SK-N-SH treated with all-trans-retinoic acid at 6 μM for 48 hours (cell line): ENCODE measurements around the gene DROSHA.

Source experiments
- ATAC-seq: fragments of 200-7000 bp; cut with Tn5 transposase; 3 replicates; pipeline ENCODE4 v1.9.1; 2020; ENCODE audit warnings: mild to moderate bottlenecking, moderate library complexity
- ARNTL ChIP-seq: fragments of 450-650 bp; formaldehyde crosslinking; IDR thresholded peaks from 2 replicates; pipeline ENCODE4 v1.5.0; 2020; ENCODE audit warnings: low read depth, mild to moderate bottlenecking, moderate library complexity, borderline replicate concordance
- BACH2 ChIP-seq: fragments of 250-450 bp; sonication (Bioruptor Pico); IDR thresholded peaks from 2 replicates; pipeline ENCODE4 v1.9.0; 2021; ENCODE audit warnings: mild to moderate bottlenecking, borderline replicate concordance
- CSDC2 ChIP-seq: fragments of 250-450 bp; sonication (Bioruptor Pico); IDR thresholded peaks from 2 replicates; pipeline ENCODE4 v1.5.0; 2020; ENCODE audit warnings: mild to moderate bottlenecking, moderate library complexity
- ESRRG ChIP-seq: fragments of 250-450 bp; sonication (Bioruptor Pico); IDR thresholded peaks from 2 replicates; pipeline ENCODE4 v1.6.1; 2021; ENCODE audit warnings: mild to moderate bottlenecking
- GLIS3 ChIP-seq: fragments of 250-450 bp; sonication (Bioruptor Pico); IDR thresholded peaks from 2 replicates; pipeline ENCODE4 v1.5.0; 2020; ENCODE audit warnings: mild to moderate bottlenecking, moderate library complexity
- ISL1 ChIP-seq: fragments of 250-450 bp; sonication (Bioruptor Pico); IDR thresholded peaks from 2 replicates; pipeline ENCODE4 v2.1.2; 2022; ENCODE audit warnings: mild to moderate bottlenecking, moderate library complexity
- OSR1 ChIP-seq: fragments of 250-450 bp; sonication (Bioruptor Pico); IDR thresholded peaks from 2 replicates; pipeline ENCODE4 v1.8.0; 2022; ENCODE audit warnings: moderate library complexity, mild to moderate bottlenecking, inconsistent platforms
- PPARA ChIP-seq: fragments of 250-450 bp; sonication (Bioruptor Pico); IDR thresholded peaks from 2 replicates; pipeline ENCODE4 v1.5.0; 2020; ENCODE audit warnings: mild to moderate bottlenecking, borderline replicate concordance
- RARB ChIP-seq: fragments of 250-450 bp; sonication (Bioruptor Pico); IDR thresholded peaks from 2 replicates; pipeline ENCODE4 v1.8.0; 2021; ENCODE audit warnings: mild to moderate bottlenecking, moderate library complexity
- SNAI2 ChIP-seq: fragments of 250-450 bp; sonication (Bioruptor Pico); IDR thresholded peaks from 2 replicates; pipeline ENCODE4 v1.5.0; 2020; ENCODE audit warnings: mild to moderate bottlenecking, moderate library complexity
- TCF4 ChIP-seq: fragments of 250-450 bp; sonication (Bioruptor Pico); IDR thresholded peaks from 2 replicates; pipeline ENCODE4 v1.8.0; 2021; ENCODE audit warnings: mild to moderate bottlenecking, moderate library complexity, borderline replicate concordance
- TOX ChIP-seq: fragments of 250-450 bp; sonication (Bioruptor Pico); IDR thresholded peaks from 2 replicates; pipeline ENCODE4 v1.8.0; 2021; ENCODE audit warnings: mild to moderate bottlenecking, moderate library complexity, borderline replicate concordance
- ZC3H10 ChIP-seq: fragments of 250-450 bp; sonication (Bioruptor Pico); IDR thresholded peaks from 2 replicates; pipeline ENCODE4 v1.5.1; 2021; ENCODE audit warnings: mild to moderate bottlenecking, moderate library complexity
- ZFP3 ChIP-seq: fragments of 250-450 bp; sonication (Bioruptor Pico); IDR thresholded peaks from 2 replicates; pipeline ENCODE4 v1.5.0; 2020; ENCODE audit warnings: mild to moderate bottlenecking, moderate library complexity
- ZFP30 ChIP-seq: fragments of 450-650 bp; formaldehyde crosslinking; IDR thresholded peaks from 2 replicates; pipeline ENCODE4 v1.5.0; 2022; ENCODE audit warnings: mild to moderate bottlenecking, moderate library complexity
- ZNF565 ChIP-seq: fragments of 450-650 bp; formaldehyde crosslinking; conservative IDR thresholded peaks from 2 replicates; pipeline ENCODE4 v1.5.0; 2020; ENCODE audit warnings: low read depth, mild to moderate bottlenecking, moderate library complexity
- ZNF70 ChIP-seq: fragments of 450-650 bp; formaldehyde crosslinking; IDR thresholded peaks from 2 replicates; pipeline ENCODE4 v1.5.0; 2020; ENCODE audit warnings: mild to moderate bottlenecking, moderate library complexity
- ZNF8 ChIP-seq: fragments of 450-650 bp; formaldehyde crosslinking; IDR thresholded peaks from 2 replicates; pipeline ENCODE4 v1.5.0; 2020; ENCODE audit warnings: mild to moderate bottlenecking, moderate library complexity
- TF ChIP-seq, protein P1 (sequence below): fragments of 250-450 bp; sonication (Bioruptor Pico); IDR thresholded peaks from 2 replicates; pipeline ENCODE4 v1.5.1; 2020; ENCODE audit warnings: low read depth, mild to moderate bottlenecking, moderate library complexity
- TF ChIP-seq, protein P2 (sequence below): fragments of 250-450 bp; sonication (Bioruptor Pico); IDR thresholded peaks from 2 replicates; pipeline ENCODE4 v1.8.0; 2020; ENCODE audit warnings: mild to moderate bottlenecking, moderate library complexity, borderline replicate concordance
- TF ChIP-seq, protein P3 (sequence below): fragments of 250-450 bp; sonication (Bioruptor Pico); IDR thresholded peaks from 2 replicates; pipeline ENCODE4 v1.5.0; 2020; ENCODE audit warnings: mild to moderate bottlenecking, moderate library complexity
- TF ChIP-seq, protein P4 (sequence below): fragments of 250-450 bp; sonication (Bioruptor Pico); IDR thresholded peaks from 2 replicates; pipeline ENCODE4 v1.8.0; 2021; ENCODE audit warnings: low read depth, mild to moderate bottlenecking, moderate library complexity, borderline replicate concordance
- TF ChIP-seq, protein P5 (sequence below): fragments of 250-450 bp; sonication (Bioruptor Pico); IDR thresholded peaks from 2 replicates; pipeline ENCODE4 v1.5.1; 2021; ENCODE audit warnings: mild to moderate bottlenecking, moderate library complexity

Gene DROSHA

DNA sequence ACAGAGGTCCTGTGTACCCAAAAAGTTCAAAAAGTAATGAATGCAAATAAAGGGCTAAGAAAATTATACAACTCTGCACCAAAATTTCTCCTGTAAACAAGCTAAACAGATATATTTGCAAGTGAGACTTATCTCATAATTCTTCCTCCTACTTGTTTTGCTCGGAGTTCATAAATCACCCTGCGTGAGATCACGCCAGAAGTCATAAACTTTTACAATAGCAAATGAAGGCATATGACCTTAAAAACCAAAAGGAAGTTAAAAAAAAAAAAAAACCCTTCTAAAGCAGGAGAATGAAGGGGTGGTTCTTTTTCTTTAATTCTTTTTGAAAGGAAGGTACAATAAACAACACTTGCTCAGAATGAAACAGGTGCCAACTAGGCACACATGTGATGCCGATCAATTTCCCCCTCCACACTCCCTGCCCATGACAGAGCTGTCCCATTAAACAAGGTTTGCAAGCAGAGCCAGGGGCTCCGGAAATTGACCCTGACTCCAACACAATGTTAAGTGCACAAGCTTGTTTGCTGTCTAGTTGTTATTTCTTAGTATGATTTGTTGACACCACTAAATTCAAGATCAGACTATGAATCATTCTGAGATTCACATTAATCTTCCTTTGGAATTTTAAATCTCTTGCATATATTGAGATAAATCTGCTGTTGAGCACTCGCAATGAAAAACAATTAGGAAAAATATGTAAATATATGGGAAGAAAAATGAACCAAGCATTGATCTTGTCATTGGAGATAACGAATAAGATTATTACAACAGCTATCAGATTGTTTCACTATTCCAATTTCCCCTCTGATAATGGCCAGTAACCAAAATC, 46.3 kb downstream of the DROSHA start:
- peak; percentile 65 for ATAC-seq
- TF ChIP-seq, protein P1, sequence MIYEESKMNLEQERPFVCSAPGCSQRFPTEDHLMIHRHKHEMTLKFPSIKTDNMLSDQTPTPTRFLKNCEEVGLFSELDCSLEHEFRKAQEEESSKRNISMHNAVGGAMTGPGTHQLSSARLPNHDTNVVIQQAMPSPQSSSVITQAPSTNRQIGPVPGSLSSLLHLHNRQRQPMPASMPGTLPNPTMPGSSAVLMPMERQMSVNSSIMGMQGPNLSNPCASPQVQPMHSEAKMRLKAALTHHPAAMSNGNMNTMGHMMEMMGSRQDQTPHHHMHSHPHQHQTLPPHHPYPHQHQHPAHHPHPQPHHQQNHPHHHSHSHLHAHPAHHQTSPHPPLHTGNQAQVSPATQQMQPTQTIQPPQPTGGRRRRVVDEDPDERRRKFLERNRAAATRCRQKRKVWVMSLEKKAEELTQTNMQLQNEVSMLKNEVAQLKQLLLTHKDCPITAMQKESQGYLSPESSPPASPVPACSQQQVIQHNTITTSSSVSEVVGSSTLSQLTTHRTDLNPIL, result no peak
- TF ChIP-seq ZFP30 (no peak), GLIS3 (CRISPR knock-in tag) (no peak), ZFP3 (CRISPR knock-in tag) (no peak), ISL1 (peak; percentile 76), ESRRG (CRISPR knock-in tag) (no peak), BACH2 (CRISPR knock-in tag) (no peak), OSR1 (CRISPR knock-in tag) (no peak), ARNTL (CRISPR knock-in tag) (no peak), ZNF8 (no peak), CSDC2 (no peak), ZNF70 (no peak), TCF4 (CRISPR knock-in tag) (no peak), ZNF565 (CRISPR knock-in tag) (no peak), TOX (peak; percentile 84; the same call in 1 of the 2 replicates), PPARA (CRISPR knock-in tag) (no peak), RARB (peak; percentile 80; the same call in 1 of the 2 replicates), ZC3H10 (CRISPR knock-in tag) (no peak), SNAI2 (CRISPR knock-in tag) (no peak)
- TF ChIP-seq, protein P2, sequence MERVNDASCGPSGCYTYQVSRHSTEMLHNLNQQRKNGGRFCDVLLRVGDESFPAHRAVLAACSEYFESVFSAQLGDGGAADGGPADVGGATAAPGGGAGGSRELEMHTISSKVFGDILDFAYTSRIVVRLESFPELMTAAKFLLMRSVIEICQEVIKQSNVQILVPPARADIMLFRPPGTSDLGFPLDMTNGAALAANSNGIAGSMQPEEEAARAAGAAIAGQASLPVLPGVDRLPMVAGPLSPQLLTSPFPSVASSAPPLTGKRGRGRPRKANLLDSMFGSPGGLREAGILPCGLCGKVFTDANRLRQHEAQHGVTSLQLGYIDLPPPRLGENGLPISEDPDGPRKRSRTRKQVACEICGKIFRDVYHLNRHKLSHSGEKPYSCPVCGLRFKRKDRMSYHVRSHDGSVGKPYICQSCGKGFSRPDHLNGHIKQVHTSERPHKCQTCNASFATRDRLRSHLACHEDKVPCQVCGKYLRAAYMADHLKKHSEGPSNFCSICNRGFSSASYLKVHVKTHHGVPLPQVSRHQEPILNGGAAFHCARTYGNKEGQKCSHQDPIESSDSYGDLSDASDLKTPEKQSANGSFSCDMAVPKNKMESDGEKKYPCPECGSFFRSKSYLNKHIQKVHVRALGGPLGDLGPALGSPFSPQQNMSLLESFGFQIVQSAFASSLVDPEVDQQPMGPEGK (CRISPR knock-in tag), result no peak
- TF ChIP-seq, protein P3, sequence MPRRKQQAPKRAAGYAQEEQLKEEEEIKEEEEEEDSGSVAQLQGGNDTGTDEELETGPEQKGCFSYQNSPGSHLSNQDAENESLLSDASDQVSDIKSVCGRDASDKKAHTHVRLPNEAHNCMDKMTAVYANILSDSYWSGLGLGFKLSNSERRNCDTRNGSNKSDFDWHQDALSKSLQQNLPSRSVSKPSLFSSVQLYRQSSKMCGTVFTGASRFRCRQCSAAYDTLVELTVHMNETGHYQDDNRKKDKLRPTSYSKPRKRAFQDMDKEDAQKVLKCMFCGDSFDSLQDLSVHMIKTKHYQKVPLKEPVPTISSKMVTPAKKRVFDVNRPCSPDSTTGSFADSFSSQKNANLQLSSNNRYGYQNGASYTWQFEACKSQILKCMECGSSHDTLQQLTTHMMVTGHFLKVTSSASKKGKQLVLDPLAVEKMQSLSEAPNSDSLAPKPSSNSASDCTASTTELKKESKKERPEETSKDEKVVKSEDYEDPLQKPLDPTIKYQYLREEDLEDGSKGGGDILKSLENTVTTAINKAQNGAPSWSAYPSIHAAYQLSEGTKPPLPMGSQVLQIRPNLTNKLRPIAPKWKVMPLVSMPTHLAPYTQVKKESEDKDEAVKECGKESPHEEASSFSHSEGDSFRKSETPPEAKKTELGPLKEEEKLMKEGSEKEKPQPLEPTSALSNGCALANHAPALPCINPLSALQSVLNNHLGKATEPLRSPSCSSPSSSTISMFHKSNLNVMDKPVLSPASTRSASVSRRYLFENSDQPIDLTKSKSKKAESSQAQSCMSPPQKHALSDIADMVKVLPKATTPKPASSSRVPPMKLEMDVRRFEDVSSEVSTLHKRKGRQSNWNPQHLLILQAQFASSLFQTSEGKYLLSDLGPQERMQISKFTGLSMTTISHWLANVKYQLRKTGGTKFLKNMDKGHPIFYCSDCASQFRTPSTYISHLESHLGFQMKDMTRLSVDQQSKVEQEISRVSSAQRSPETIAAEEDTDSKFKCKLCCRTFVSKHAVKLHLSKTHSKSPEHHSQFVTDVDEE (CRISPR knock-in tag), result no peak
- TF ChIP-seq, protein P4, sequence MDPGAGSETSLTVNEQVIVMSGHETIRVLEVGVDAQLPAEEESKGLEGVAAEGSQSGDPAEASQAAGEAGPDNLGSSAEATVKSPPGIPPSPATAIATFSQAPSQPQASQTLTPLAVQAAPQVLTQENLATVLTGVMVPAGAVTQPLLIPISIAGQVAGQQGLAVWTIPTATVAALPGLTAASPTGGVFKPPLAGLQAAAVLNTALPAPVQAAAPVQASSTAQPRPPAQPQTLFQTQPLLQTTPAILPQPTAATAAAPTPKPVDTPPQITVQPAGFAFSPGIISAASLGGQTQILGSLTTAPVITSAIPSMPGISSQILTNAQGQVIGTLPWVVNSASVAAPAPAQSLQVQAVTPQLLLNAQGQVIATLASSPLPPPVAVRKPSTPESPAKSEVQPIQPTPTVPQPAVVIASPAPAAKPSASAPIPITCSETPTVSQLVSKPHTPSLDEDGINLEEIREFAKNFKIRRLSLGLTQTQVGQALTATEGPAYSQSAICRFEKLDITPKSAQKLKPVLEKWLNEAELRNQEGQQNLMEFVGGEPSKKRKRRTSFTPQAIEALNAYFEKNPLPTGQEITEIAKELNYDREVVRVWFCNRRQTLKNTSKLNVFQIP, result peak; percentile 54; the same call in 1 of the 2 replicates
- TF ChIP-seq, protein P5, sequence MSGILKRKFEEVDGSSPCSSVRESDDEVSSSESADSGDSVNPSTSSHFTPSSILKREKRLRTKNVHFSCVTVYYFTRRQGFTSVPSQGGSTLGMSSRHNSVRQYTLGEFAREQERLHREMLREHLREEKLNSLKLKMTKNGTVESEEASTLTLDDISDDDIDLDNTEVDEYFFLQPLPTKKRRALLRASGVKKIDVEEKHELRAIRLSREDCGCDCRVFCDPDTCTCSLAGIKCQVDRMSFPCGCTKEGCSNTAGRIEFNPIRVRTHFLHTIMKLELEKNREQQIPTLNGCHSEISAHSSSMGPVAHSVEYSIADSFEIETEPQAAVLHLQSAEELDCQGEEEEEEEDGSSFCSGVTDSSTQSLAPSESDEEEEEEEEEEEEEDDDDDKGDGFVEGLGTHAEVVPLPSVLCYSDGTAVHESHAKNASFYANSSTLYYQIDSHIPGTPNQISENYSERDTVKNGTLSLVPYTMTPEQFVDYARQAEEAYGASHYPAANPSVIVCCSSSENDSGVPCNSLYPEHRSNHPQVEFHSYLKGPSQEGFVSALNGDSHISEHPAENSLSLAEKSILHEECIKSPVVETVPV (CRISPR knock-in tag), result no peak

DNA sequence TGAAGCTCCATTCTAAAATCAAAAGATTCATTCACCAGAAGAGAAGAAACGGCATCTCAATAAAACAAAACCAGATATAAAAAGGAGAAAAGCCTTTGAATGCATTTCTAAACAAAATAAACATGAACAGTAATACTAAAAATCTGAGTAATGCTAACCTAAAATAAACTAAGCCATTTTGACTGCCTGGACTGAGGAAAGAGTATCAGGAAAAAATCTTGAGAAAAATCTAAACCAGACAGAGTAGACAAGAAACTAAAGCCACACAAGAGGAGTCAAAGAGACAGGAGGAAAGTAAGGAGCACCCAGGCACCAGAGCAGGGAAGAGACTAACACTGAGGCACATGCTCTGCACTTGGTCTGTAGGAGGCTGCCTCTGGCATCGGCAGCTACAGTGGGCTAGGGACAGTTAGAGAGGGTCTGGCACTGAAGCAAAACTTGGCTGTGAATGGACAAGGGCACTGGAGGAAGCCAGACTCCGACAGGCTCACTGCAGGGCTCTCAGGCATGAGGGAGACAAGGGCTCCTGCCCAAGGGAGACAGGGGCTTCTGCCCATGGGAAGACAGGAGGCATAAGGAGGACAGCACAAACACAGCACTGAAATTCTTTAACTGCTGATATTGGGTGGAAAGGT, 50.2 kb downstream of the DROSHA start:
- no peak for ATAC-seq
- TF ChIP-seq, protein P4, result no peak
- TF ChIP-seq TCF4 (CRISPR knock-in tag), result no peak
- no peak for TF ChIP-seq ISL1
- TF ChIP-seq ZFP3 (CRISPR knock-in tag), result no peak
- TF ChIP-seq OSR1 (CRISPR knock-in tag), result no peak
- no peak for TF ChIP-seq ARNTL (CRISPR knock-in tag)
- TF ChIP-seq ZC3H10 (CRISPR knock-in tag), result no peak
- TF ChIP-seq ZNF8, result no peak
- no peak for TF ChIP-seq CSDC2
- no peak for TF ChIP-seq BACH2 (CRISPR knock-in tag)
- TF ChIP-seq GLIS3 (CRISPR knock-in tag), result no peak
- TF ChIP-seq ZFP30, result no peak
- TF ChIP-seq ESRRG (CRISPR knock-in tag), result no peak
- TF ChIP-seq RARB, result no peak
- TF ChIP-seq, protein P2 (CRISPR knock-in tag), result no peak
- TF ChIP-seq SNAI2 (CRISPR knock-in tag), result no peak
